GM19397 (cell line): ENCODE data around the gene RALGDS.

Experiments
- ATAC-seq: cut with Tn5 transposase; IDR thresholded peaks from one replicate; pipeline ENCODE4 v1.9.1; 2021; ENCODE audit warnings: mild to moderate bottlenecking, moderate library complexity; ENCODE audit not compliant: unreplicated experiment

RALGDS gene

DNA sequence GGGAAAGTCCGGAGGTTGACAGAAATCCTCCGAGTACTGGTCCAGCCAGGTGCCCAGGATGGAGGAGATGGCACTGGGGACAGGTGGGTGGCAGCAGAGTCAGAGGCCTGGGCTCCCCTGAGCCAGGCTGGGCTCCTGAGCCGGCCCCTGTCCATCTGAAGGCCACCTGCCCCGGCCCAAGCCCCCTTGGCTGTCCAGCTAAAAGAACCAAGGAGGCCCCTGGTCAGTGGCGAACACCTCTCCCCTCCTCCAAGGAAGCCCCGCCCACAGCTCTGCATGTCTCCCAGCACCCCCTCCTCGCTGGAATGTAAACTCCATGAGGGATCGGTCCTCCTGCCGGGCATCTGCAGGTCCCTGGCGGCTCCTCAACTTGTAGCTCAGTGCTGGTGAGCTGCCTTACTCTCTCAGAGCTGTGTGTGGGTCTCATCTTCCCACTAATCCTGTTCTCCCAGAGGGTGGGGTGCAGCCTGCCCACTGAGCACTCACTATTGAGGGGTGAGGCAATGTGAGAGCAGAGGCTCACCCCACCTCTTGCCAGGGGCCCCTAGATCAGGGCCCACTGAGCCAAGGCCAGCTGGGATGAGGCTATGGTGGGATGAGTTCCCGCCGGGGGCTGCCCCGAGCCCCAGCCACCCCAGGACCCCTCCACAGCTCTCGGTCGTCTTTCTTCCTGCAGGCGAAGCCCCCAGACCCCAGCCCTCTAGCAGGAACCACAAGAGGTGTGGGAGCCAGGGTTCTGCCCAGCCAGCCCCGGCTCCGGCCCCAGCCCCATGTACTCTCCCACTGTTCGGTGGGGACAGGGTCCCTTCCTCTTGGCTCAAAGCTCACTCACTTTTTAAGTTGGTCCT, 12.0 kb downstream of the RALGDS start:
- no peak for ATAC-seq

DNA sequence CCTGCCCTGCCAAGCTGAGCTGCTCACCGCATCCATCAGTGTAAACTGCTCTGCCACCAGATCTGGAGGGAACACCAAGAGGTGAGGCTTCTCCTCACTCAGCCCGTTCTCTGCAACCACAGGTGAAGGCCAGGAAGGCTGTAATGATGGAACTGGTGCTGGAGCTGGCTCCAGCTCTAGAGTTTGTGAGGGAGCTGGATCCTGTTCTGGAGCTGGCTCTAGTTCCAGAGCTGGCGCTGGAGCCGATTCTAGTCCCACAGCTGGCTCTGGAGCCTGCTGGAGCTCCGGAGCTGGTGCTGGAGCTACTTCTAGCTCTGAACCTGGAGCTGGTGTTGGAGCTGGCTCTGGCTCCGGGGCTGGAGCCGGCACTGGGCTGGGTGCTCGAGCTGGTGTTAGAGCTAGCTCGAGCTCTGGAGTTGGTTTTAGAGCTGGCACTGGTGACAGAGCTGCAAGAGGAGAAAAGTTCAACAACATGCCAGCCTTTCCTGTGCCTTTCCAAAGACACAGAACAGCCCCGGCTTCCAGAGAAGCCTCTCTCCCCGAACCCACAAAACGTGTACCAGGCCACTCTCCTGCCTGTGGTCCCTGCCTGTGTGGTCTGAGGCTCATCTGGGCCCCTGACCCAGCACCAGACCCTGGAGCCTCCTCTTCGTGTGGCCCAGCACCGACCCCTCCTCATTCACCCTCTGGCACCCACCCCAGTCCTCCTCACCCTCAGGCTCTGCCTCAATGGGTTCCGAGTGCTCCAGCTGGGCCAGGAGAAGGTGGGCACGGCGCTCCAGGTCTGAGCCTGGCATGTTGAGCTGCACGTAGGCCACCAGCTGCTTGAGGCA, 12.9 kb downstream of the RALGDS start:
- ATAC-seq, result no peak

DNA sequence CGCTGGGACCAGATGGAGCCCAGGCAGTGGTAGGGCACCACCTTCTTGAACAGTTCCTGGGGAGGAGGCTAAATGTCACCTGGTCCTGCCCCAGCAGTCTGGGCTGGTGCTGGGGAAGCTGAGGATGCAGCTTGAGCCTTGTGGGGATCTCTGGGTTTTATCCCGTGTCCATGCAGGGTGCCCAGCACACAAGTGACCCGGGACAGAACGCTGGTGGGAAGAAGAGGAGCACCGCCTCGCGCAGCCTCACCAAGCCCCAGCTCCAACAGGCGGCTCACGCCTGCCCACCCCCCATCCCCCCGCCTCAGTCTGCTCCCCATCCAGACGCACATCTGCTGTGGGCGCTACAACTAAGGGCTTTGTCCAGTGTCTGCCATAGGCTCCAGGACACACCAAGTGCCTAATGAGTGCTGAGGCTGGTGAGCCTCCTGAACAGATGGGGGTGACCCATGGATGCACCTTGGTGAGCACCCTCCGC, 13.8 kb downstream of the RALGDS start:
- no peak for ATAC-seq

DNA sequence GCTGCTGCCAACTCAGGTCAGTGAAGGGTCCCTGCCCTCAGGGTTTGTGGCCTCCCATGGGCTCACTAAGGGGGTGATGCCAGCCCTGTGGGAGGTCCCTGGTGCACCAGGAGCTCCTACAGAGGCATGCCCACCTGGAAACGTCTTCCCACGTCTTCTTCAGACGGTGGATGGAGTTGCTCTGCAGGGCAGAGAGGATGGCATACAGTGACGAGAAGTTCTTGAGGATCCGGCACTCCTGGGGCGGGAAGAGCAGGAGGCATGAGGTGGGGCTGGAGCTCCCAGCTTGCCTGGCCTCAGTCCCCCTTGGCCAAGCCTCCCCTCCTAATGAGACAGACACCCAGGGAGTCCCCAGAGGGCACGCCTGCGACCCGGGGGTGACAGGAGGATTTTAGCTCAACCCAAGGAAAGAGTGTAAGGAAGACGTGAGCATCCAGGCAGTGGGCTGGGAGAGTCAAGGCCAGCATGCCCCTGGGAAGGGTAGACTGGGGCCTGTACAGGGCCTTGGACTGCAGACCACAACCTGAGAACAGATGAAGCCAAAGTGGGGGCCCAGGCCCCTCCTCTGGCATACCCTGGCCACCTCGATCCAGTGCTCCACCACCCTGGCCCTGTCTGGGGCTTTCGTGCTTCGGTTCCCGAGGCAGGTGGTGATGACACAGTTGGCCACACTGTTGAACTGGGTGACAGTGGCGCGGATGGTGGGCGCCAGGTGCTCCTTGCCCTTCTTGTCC, 14.4 kb downstream of the RALGDS start:
- no peak for ATAC-seq

DNA sequence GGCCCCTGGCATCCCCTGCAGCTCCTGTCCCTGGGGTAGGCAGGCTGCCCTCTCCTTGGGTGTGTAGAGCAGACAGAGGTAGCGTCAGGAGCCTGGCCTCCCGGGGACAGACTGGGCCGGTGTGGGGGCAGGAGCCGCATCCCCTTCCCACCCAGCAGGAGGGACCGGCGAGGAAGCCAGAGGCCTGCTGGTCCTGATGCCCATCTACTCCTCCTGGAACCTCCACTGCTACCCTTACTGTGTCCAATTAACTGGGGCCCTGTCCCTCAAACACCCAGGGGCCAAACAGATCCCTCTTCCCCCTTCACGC, 15.6 kb downstream of the RALGDS start:
- no peak for ATAC-seq

DNA sequence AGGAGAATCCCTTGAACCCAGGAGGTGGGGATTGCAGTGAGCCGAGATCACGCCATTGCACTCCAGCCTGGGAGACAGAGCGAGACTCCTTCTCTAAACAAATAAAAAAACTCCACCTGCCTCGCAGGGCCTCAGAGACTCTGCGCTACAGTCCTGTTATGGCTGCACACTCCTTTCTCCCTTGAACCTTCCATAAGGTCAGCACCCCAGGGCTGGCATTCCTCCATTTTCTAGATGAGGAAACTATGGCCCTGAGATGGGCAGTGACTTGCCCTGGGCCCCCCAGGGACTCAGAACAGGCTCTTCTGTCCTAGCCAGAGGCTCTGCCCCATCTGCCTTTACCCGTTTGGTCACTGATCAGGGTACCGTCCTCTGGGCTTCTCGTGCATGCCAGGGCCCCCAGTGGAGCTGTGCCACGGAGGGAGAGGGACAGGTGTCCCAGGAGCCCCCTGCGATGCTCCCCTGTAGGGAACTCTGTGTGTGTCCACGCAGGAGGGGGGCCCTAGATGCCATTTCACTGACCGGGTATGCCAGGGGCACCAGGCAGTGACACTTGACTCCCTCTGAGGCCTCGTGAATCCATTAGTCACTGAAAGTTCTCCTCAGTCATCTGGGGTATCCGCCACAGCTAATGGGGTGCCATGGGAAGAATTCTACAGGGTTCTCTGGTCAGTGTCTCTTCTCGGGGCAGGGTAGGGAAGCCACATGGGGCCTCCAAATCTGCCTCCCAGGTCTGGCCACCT, 16.2 kb downstream of the RALGDS start:
- ATAC-seq, result no peak

DNA sequence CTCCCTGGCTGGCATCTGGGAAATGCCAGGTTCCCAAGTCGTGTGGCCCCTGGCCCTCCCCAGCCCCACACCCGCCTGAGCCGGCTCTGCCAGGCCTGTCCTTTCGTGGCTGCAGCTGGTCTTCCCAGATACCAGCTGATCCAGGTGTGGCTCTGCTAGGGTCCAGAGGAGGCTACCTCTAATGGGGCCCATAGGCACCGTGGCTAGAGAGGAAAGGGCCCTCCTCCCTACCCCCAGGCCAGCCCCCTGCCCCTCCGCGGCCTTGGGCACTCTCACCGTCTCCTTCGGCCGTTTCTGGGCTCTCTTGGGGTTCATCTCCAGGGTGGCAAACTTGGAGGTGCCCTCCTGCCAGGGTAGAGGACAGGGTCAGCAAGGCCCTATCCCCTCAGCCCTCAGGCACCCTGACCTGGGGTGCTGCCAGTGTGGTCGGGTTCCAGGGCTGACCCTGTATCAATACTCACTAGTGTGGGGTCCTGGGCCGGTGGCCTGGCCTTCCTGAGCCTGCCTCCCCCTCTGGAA, 17.0 kb downstream of the RALGDS start:
- ATAC-seq, result no peak

DNA sequence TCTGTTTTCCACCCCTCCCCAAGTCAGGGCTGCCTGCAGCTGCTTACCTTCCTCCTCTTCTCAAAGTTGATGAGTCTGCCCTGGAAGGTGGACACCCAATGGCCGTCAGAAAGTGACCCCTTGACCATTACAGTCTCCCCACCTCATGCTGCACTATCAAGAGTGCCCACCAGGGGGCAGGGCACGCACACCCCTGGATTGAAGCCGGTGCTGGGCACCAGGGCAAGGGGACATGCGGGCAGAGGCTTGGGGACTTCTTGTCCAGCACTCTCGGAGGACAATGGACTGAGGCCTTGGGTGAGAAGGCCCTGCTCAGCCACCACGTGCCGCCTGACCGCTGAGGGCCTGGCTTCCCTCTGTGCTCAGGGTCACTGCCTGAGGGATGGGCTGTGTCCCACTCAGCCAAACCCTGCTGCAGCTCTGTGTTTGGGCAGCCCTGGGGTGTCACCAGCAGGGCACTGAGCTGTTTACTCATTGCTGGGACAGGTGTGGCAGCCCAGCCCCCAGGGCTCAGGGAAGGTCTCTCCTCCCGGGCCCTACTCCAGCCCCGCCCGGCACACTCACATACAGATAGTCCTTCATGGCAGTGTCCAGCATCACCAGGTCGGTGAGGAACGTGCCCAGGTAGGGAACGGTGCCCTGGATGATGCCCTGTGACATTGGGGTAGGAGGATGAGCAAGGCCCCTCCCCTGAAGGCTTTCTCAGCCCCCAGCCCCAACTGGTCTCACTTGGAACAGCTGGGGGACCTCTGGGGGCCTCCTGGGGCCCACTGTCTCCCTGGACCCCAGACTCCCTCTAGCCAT, 17.7 kb downstream of the RALGDS start:
- ATAC-seq, result no peak

DNA sequence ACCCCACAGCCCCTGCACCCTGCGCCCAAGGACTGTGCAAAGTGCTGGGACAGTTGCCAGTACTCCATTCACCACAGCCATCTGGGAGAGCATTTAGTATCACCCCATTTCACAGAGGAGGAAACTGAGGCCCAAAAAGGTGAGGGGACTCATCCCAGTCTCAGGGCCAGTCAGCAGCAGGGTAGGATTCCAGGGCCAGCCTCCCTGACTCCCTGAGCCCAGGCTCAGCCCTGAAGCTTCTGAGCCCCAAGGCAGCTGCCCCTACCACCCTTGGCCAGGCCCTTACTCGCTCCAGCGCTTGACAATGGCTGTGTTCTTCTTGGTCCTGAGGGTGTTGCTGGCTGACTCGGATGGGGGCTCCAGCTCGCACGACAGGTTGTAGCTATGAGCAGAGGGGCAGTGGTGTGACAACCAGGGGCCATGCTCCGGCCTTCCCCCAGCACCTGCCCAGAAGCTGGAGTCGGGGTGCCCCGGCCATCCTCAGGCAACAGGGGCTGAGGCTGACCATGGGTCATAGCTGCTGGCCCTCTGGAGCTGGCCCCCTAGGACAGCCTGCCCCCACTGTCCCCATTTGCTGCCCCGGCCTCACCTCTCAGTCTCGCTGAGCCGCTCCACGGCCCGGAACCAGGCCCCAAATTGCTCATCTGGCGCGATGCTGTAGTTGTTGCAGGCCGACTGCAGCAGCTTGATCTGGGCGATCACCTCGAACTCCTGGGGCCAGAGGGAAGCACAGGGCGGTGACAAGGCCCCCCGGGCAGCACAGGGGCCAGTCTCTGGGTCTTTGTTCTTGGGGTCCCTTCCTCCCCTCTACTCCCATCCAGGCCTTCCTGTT, 18.6 kb downstream of the RALGDS start:
- ATAC-seq, result no peak

DNA sequence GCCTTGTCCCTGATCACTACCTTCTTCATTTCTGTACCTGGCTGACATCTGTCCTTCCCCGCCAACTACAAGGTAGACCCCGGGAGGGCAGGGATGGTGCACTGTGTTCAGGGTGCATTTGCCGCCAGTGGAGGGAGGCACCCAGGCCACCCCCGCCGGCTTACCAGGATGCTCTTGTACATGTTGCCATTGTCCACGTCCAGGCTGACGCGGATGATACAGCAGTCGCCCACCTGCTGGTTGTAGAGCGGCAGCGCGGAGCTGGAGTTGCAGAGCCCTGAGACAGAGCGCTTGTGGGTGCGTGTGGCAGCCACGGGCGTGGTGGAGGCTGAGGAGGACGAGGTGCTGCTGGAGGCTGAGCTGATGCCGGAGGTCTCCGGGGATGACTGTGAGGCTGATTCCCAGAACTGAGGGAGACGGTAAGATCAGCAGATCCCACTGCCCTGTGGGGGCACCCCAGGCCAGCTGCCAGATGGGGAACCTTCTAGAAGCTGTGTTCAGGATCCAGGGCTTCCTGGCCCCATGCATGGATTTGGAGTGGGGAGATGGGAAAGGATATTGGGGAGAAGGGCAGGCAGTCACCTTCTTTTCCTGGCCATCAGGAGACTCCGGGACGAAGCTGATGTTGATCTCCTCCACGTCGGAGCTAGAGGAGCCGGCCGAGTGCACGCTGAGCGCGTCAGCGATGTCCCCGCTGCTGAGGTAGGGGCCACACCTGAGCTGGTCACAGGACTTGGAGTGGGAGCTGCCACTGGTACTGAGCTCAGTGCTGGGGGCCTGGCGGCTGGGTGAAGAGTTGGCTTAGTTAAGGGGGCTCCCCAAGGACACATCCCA, 19.5 kb downstream of the RALGDS start:
- no peak for ATAC-seq

DNA sequence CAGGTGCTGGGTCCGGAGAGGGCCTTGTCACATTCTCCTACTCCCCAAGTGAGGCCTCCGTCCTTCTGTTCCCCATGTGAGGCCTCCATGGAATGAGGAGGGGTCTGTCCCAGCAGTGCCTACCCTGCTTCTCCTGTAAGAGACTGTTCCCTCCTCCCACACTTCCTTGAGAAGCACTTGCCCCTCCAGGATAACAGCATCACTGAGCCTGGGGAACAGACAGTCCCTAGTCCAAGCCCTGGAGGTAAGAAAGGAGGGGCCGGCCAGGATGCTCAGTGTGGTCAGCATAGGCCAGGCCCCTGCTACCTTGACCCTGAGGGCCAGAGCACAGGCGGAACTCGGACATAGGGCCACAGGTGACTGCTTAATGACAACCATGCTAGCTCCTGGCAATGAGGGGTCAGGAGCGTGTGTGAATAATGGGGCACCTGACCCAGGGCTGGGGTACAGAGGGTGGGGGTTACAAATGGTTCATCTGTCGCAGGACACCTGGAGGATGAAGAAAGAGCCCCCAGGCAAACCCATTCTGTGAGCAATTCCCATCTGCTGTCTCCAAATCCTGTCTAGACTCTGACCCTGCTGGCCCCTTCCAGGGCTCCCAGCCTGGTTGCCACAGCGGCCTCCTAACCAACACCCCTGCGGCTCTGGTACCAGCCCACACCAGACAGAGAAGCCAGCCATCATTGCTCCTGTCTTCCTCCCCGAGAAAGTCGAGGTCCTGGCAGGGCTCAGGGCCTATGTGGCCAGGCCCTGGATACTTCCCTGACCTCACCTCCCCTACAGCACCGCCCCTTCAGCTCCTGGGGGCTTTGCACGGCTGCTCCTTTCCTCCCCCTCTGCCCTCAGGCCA, 20.3 kb downstream of the RALGDS start:
- no peak for ATAC-seq

DNA sequence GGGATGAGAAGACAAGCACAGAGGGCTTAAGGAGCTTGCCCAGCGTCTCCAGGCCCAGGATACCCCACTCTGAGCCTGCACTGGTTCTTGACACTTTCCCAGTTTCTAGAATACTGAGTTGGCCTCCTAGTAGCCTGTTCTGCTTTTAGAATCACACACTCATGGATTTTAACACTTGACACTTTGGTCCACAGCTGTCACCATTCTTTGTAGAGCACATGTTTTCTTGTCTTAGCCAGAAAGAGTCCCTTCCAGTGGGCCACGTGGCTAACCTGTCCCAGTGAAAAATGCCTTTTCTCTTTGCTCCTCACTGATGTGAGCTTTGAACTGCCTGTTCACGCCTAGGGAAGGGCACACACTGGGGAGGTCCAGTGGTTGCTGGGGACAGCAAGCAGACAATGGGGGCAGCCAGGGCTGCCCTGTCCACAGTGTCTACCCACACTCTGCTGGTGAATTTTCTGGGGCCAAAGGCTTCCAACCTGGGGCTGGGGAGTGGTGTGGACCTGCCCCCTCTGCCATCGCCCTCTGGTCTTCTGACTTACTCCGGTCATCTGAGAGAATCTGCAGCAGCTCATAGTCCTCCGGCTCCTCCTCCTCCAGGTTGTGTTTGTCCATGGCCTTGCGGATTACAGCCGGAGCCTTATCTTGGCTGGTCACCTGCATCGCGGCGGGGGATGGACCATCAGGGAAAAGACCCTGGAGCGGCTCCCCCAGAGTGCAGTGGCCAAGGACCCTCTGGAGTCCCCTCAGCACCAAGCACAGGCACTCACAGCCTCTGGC, 21.1 kb downstream of the RALGDS start:
- ATAC-seq, result no peak

DNA sequence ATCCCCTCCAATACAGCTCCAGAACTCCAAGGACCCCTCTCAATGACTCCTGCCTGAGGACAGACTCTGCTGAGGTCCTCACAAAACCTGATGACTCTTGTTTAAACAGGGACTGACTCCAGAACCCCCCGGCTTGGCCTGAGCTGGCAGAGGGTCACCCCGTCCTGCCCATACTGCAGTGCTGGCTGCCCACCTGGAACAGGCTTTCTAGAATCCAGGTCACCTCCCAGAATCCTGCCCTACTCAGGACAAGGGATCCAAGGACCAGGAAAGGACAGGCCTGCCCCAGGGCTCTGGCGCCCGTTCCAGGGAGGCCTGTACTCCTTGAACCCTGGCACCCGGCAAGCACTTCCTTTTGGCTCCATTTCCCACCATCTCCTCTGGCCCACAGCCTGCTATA, 22.2 kb downstream of the RALGDS start:
- no peak for ATAC-seq

DNA sequence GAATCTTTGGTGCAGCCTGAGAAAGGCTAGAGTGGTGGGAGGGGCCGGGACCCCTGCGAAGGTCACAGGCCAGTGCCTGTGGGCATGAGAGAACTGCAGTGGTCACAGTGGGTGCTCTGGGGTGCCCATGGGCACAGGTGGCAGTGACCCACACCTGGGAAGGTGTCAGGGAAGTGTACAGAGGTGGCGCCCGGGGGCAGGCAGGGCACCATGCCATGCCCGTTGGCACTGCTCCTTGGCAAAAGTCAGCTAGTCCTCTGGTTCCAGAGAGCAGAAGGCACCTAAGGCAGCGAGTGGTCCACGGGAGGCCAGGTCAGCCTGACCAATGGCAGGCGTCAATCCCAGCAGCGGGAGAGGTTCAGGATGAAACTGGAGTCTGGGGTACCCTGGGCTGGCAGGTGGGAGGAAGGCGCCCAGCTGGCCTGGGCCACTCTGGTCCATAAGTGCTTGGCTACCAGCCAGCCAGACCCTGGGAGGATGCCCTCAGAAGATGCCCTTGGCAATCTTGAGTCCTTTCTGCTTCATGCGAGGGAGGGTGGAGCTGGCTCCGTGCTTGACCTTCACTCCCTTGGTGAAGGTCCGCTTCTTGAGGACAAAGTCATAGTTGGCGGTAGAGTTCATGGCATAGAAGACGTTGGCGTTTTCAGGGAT, 22.8 kb downstream of the RALGDS start:
- no peak for ATAC-seq

DNA sequence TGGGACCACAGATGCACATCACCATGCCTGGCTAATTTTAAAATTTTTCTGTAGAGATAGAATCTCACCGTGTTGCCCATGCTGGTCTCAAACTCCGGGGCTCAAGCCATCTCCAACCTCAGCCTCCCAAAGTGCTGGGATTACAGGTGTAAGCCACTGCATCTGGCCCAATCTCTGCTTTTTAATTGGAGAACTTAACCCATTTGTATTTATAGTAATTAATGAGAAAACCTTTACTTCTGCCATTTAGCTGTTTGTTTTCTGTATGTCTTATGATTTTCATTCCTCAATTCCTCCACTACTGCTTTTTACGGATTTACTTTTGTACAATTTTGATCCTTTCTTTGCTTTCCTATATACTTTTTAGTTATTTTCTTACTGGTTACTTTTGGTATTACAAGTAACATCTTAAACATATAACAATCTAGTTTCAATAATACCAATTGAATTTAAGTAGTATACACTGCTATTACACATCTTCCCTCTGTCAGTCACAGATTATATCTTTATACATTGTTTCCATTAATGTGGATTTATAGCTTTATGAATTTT, 26.1 kb downstream of the RALGDS start:
- no peak for ATAC-seq
